NCI-H128 (cell line): ENCODE data around the gene SGMS1.
"Not testable (repeated sequence)": the region's sequence is repeated elsewhere in the genome, so short reads cannot be mapped to it uniquely, and the experiment has no call there.

Experiments used
- DNase-seq: peaks from one replicate; lab custom pipeline; 2025; ENCODE audit not compliant: unreplicated experiment; lab: John Stamatoyannopoulos, UW

SGMS1 gene

GRCh38 chr10:50437248-50437647 is 186.5 kb downstream of the SGMS1 start:
- no peak for DNase-seq

GRCh38 chr10:50436805-50437204 is 187.0 kb downstream of the SGMS1 start:
- DNase-seq: no peak

GRCh38 chr10:50432211-50433009 is 191.3 kb downstream of the SGMS1 start:
- no peak for DNase-seq

GRCh38 chr10:50431791-50432190 is 192.0 kb downstream of the SGMS1 start:
- no peak for DNase-seq

GRCh38 chr10:50431133-50431532 is 192.6 kb downstream of the SGMS1 start:
- DNase-seq: no peak

GRCh38 chr10:50426485-50426884 is 197.3 kb downstream of the SGMS1 start:
- no peak for DNase-seq

GRCh38 chr10:50425215-50425614 is 198.5 kb downstream of the SGMS1 start:
- not testable (repeated sequence) for DNase-seq

GRCh38 chr10:50423448-50423847 is 200.3 kb downstream of the SGMS1 start:
- no peak for DNase-seq

GRCh38 chr10:50422259-50422658 is 201.5 kb downstream of the SGMS1 start:
- DNase-seq: no peak

GRCh38 chr10:50421026-50421719 is 202.6 kb downstream of the SGMS1 start:
- DNase-seq: no peak

- DNase-seq: no peak
Observed at GRCh38 chr10:50420196-50420595, 203.6 kb downstream of the SGMS1 start.

- no peak for DNase-seq
Observed at GRCh38 chr10:50419756-50420155, 204.0 kb downstream of the SGMS1 start.

- no peak for DNase-seq
Observed at GRCh38 chr10:50419091-50419490, 204.7 kb downstream of the SGMS1 start.

GRCh38 chr10:50417886-50418830 is 205.6 kb downstream of the SGMS1 start:
- DNase-seq: no peak

GRCh38 chr10:50417486-50417885 is 206.3 kb downstream of the SGMS1 start:
- DNase-seq: no peak

GRCh38 chr10:50416881-50417280 is 206.9 kb downstream of the SGMS1 start:
- no peak for DNase-seq

- DNase-seq: no peak
Observed at GRCh38 chr10:50416181-50416824, 207.5 kb downstream of the SGMS1 start.

- no peak for DNase-seq
Observed at GRCh38 chr10:50415292-50415691, 208.5 kb downstream of the SGMS1 start.

- DNase-seq: no peak
Observed at GRCh38 chr10:50410066-50410811, 213.5 kb downstream of the SGMS1 start.
